Liver (tissue), 9 donors: ENCODE results near the gene E2F3. TPM values are rescaled to one million over a fixed set of nuclear protein-coding genes. Genes with fewer than 3 reads are reported as not detected.
"Not testable (repeated sequence)": the region's sequence is repeated elsewhere in the genome, so short reads cannot be mapped to it uniquely, and the experiment has no call there.

Experiments
- DNase-seq: peaks from one replicate; pipeline ENCODE4 v3.0.0-alpha.2; 2017; ENCODE audit warnings: low spot score
- H3K27ac ChIP-seq, 2 donors: one replicate each; pipeline ENCODE4 v1.7.0; 2013; ENCODE audit warnings: inconsistent platforms in 2 of 2, low read length in 2 of 2, control low read depth in 1 of 2, low read depth in 1 of 2, mild to moderate bottlenecking in 1 of 2
- H3K27me3 ChIP-seq, 4 donors: one replicate each; pipeline versions ENCODE4 v1.6.1 to v1.7.0; 2013; ENCODE audit warnings: low read length in 3 of 4, inconsistent platforms in 1 of 4, mild to moderate bottlenecking in 1 of 4, moderate library complexity in 1 of 4; ENCODE audit not compliant: control insufficient read depth in 4 of 4, insufficient read depth in 4 of 4
- H3K36me3 ChIP-seq, 4 donors: one replicate each; pipeline versions ENCODE4 v1.6.1 to v1.7.0; 2013; ENCODE audit warnings: low read length in 3 of 4, mild to moderate bottlenecking in 3 of 4, low read depth in 1 of 4, moderate library complexity in 1 of 4; ENCODE audit not compliant: control insufficient read depth in 4 of 4, insufficient read depth in 3 of 4
- H3K4me1 ChIP-seq, 4 donors: one replicate each; pipeline versions ENCODE4 v1.6.1 to v1.7.0; 2013; ENCODE audit warnings: low read length in 3 of 4, mild to moderate bottlenecking in 3 of 4, moderate library complexity in 1 of 4; ENCODE audit not compliant: control insufficient read depth in 4 of 4, insufficient read depth in 4 of 4
- H3K4me3 ChIP-seq, 3 donors: one replicate each; pipeline versions ENCODE4 v1.6.1 to v1.7.0; 2013; ENCODE audit warnings: low read length in 3 of 3, control low read depth in 1 of 3, low read depth in 1 of 3, mild to moderate bottlenecking in 1 of 3
- H3K9ac ChIP-seq, 2 donors: one replicate each; pipeline ENCODE4 v1.7.0; 2013; ENCODE audit warnings: low read length in 2 of 2, mild to moderate bottlenecking in 2 of 2, moderate library complexity in 2 of 2, control low read depth in 1 of 2, low read depth in 1 of 2
- H3K9me3 ChIP-seq, 4 donors: one replicate each; pipeline versions ENCODE4 v1.6.1 to v1.7.0; 2013; ENCODE audit warnings: low read length in 3 of 4; ENCODE audit not compliant: control insufficient read depth in 4 of 4
- CTCF ChIP-seq: fragments of 150-350 bp; IDR thresholded peaks from 2 replicates; pipeline ENCODE4 v1.5.1; 2017; ENCODE audit warnings: improper control_type of control experiment, low read depth, low read length; ENCODE audit not compliant: missing input control
- HNF4G ChIP-seq: IDR thresholded peaks from 2 replicates; pipeline ENCODE4 v1.6.1; 2016; ENCODE audit warnings: antibody characterized with exemption
- RAD21 ChIP-seq, 2 donors: IDR thresholded peaks; 2 replicates each; pipeline ENCODE4 v1.6.1; 2016; ENCODE audit warnings: antibody characterized with exemption in 2 of 2, mild to moderate bottlenecking in 2 of 2
- SP1 ChIP-seq: IDR thresholded peaks from 2 replicates; pipeline ENCODE4 v1.6.1; 2018; ENCODE audit warnings: antibody characterized with exemption, mild to moderate bottlenecking
- ZBTB33 ChIP-seq: IDR thresholded peaks from 2 replicates; pipeline ENCODE4 v1.6.1; 2016; ENCODE audit warnings: antibody characterized with exemption
- WGBS: extraction: QIAGEN DNeasy Blood & Tissue Kit; methylation state at CpG from one replicate; pipeline ENCODE4 v1.1.7; 2013; 5-methylcytosine and 5-hydroxymethylcytosine counted together
- polyA plus RNA-seq, 2 donors: library from polyadenylated mRNA; stranded (reverse) in 1 of 2; unstranded in 1 of 2; fragments of 200-250 nt in 1 of 2; fragments of >200 nt in 1 of 2; fragmentation: Nextera tagmentation in 1 of 2; extraction: Ambion mirVana in 1 of 2; gene quantifications; one replicate each; pipeline versions ENCODE4 v1.2.1 to v1.2.3, GENCODE V29; 2013 to 2015
- total RNA-seq, 2 donors: library from RNA; depleted of rRNA; stranded (reverse); fragments of >200 nt; gene quantifications; one replicate each; pipeline ENCODE4 v1.2.3, GENCODE V29; 2014
- donor health status: healthy.
- donor health status: healthy.
- donor health status: healthy.
- donor health status: healthy.
- donor health status: healthy.

Gene E2F3
- total and polyA plus RNA-seq, 4 donors: 1.4 to 5.0 (median 1.9) TPM

- TF ChIP-seq CTCF: no peak
Observed at GRCh38 chr6:20509212-20509611, 107.5 kb downstream of the E2F3 start (continued).

- WGBS: 87% methylated on average over 2 of the region's 2 CpGs
- Histone ChIP-seq H3K4me3 (no peak overlapping the region), H3K9me3 (no peaks in the 10 kb centered on the region), H3K4me1 (no peaks in the 10 kb centered on the region), H3K27me3 (no peaks in the 10 kb centered on the region), H3K9ac (no peak overlapping the region), H3K27ac (no peak overlapping the region), H3K36me3 (no peaks in the 10 kb centered on the region)
- DNase-seq: no peak
- no peak for TF ChIP-seq SP1
- no peak for TF ChIP-seq CTCF
- TF ChIP-seq ZBTB33: no peak
- TF ChIP-seq HNF4G: no peak
Observed at GRCh38 chr6:20511852-20512251, 110.2 kb downstream of the E2F3 start.

- 77% methylated on average over 3 of the region's 3 CpGs for WGBS
- DNase-seq, H3K27ac ChIP-seq, H3K9ac ChIP-seq, H3K4me3 ChIP-seq, H3K4me1 ChIP-seq, H3K27me3 ChIP-seq, H3K36me3 ChIP-seq, H3K9me3 ChIP-seq: not testable (repeated sequence)
Observed at GRCh38 chr6:20525208-20525607, 123.5 kb downstream of the E2F3 start.

- H3K36me3 ChIP-seq, H3K9me3 ChIP-seq, H3K9ac ChIP-seq, H3K4me1 ChIP-seq, H3K27me3 ChIP-seq, H3K27ac ChIP-seq, H3K4me3 ChIP-seq, DNase-seq: not testable (repeated sequence)
- 28% methylated on average over 5 of the region's 5 CpGs for WGBS
- TF ChIP-seq RAD21 (IDR thresholded peaks at IDR 0.05) (peak; percentile 70 to 73), CTCF (peak; percentile 52)
Observed at GRCh38 chr6:20529086-20529448, 127.4 kb downstream of the E2F3 start.
